Ovary (tissue), 9 donors: ENCODE results near the gene CUL9. TPM values are rescaled to one million over a fixed set of nuclear protein-coding genes. Genes with fewer than 3 reads are reported as not detected.

ENCODE experiments used
- DNase-seq, 5 donors: peaks; one replicate each; pipeline ENCODE4 v3.0.0-alpha.2; 2019 to 2020
- H3K27ac ChIP-seq, 2 donors: fragments of 200-600 bp; one replicate each; pipeline versions ENCODE4 v1.5.1 to v1.8.0; 2019 to 2022
- H3K27me3 ChIP-seq: fragments of 200-600 bp; one replicate; pipeline ENCODE4 v1.8.0; 2022
- H3K36me3 ChIP-seq: fragments of 200-600 bp; sonication (generic); one replicate; pipeline ENCODE4 v1.5.1; 2019
- H3K4me1 ChIP-seq: one replicate; pipeline ENCODE4 v1.8.1; 2013; ENCODE audit warnings: mild to moderate bottlenecking, moderate library complexity; ENCODE audit not compliant: insufficient read depth
- H3K4me3 ChIP-seq: fragments of 200-600 bp; sonication (generic); one replicate; pipeline ENCODE4 v1.5.1; 2017
- H3K9me3 ChIP-seq, 2 donors: fragments of 200-600 bp in 1 of 2; sonication (generic) in 1 of 2; one replicate each; pipeline versions ENCODE4 v1.5.1 to v1.8.1; 2013 to 2019; ENCODE audit warnings: mild to moderate bottlenecking in 1 of 2, moderate library complexity in 1 of 2
- CTCF ChIP-seq, 3 donors: fragments of 450-650 bp in 2 of 3; fragments of 200-600 bp in 1 of 3; IDR thresholded peaks; one replicate each; pipeline versions ENCODE4 v1.5.1 to v1.8.0; 2016 to 2022; ENCODE audit warnings: antibody characterized with exemption in 3 of 3, mild to moderate bottlenecking in 1 of 3
- EP300 ChIP-seq: sonication (generic); formaldehyde crosslinking; IDR thresholded peaks from one replicate; pipeline ENCODE4 v1.6.1; 2017; ENCODE audit warnings: antibody characterized with exemption
- POLR2A ChIP-seq: fragments of 450-650 bp; IDR thresholded peaks from one replicate; pipeline ENCODE4 v1.6.1; 2017; ENCODE audit warnings: antibody characterized with exemption, mild to moderate bottlenecking, moderate library complexity
- WGBS, 3 donors: extraction: QIAGEN DNeasy Blood & Tissue Kit in 1 of 3; methylation state at CpG; one replicate each; pipeline versions ENCODE4 v1.1.5 to v1.1.7; 2013 to 2017; 5-methylcytosine and 5-hydroxymethylcytosine counted together
- intact Hi-C, 4 donors: fragments of 100-400 bp; cut with DNase I; formaldehyde crosslinking; loops; one replicate each; pipeline versions ENCODE4 v1.11.0 to v1.15.1; 2022 to 2023
- polyA plus RNA-seq, 2 donors: library from polyadenylated mRNA; stranded (reverse); fragments of 200-250 nt in 1 of 2; fragments of 350-450 nt in 1 of 2; fragmentation: Illumina TruSeq in 1 of 2; extraction: RNeasy Lipid Tissue Mini Kit (QIAGEN cat#74804) in 1 of 2; gene quantifications; one replicate each; pipeline ENCODE4 v1.2.3, GENCODE V29; 2013 to 2014
- total RNA-seq, 7 donors: library from RNA; depleted of rRNA in 2 of 7; stranded (reverse); fragments of >200 nt in 2 of 7; fragmentation: NEBNext Ultra II Directional in 3 of 7; extraction: Animal tissue kit (Norgen Biotek cat#: 25700) in 3 of 7; gene quantifications; one replicate each; pipeline versions ENCODE4 v1.1.0 to v1.2.4, GENCODE V29; 2016 to 2023
- donor health status: DM: no; HTN: no; CAD: no; lungs with moderate emphysema.
- donor health status: DM: no; HTN: no; CAD: no.
- donor health status: Bipolar disorder and iron deficiency.
- donor health status: DM: yes; HTN: yes; CAD: no.
- donor health status: DM: no; HTN: no; CAD: no.
- donor health status: DM: yes; HTN: yes; CAD: no.

CUL9 gene
- total and polyA plus RNA-seq, 9 donors = 15.9 to 44.5 (median 30.0) TPM

- H3K9me3 ChIP-seq = no peaks in the 10 kb centered on the region
- no peak for DNase-seq
- intact Hi-C loops = no loop called here
- no peak for TF ChIP-seq POLR2A
- no peak for TF ChIP-seq CTCF (IDR thresholded peaks at IDR 0.05)
- TF ChIP-seq EP300 = no peak
- WGBS, 3 donors = 72 to 89% (median 79%) methylated on average over 2 of the region's 2 CpGs
- H3K27me3 ChIP-seq = no peaks in the 10 kb centered on the region
- H3K4me1 ChIP-seq = peaks cover 5% of the 10 kb centered on the region
- H3K4me3 ChIP-seq = no peak overlapping the region
- no peaks in the 10 kb centered on the region for H3K36me3 ChIP-seq
- H3K27ac ChIP-seq = no peak overlapping the region
These were observed 91.7 kb downstream of the CUL9 start for GRCh38 chr6:43273707-43274106.

Other genes starting within 250 kb of the CUL9 start
- 1 to 10 TPM in 4 of 7 donors, under 1 TPM in 3; 0.57 to 2.7 (median 1.3) TPM for gene GNMT, start 221.4 kb upstream of the CUL9 start, total RNA-seq
- 1 to 10 TPM in 1 of 2 donors, under 1 TPM in 1; 0.35 to 1.1 TPM for gene GNMT, start 221.4 kb upstream of the CUL9 start, polyA plus RNA-seq
- 10 to 100 TPM; 23.1 to 41.0 (median 29.8) TPM for gene PEX6, start 203.0 kb upstream of the CUL9 start, total RNA-seq
- gene PEX6, start 203.0 kb upstream of the CUL9 start, polyA plus RNA-seq = 10 to 100 TPM in 1 of 2 donors, 1 to 10 TPM in 1; 8.8 to 30.2 TPM
- 10 to 100 TPM; 20.4 to 40.5 (median 34.1) TPM for gene PPP2R5D, start 197.6 kb upstream of the CUL9 start, total RNA-seq
- 10 to 100 TPM; 30.4 to 78.1 TPM for gene PPP2R5D, start 197.6 kb upstream of the CUL9 start, polyA plus RNA-seq
- 10 to 100 TPM; 48.2 to 69.8 (median 60.1) TPM for gene MEA1, start 168.2 kb upstream of the CUL9 start, total RNA-seq
- gene MEA1, start 168.2 kb upstream of the CUL9 start, polyA plus RNA-seq = 10 to 100 TPM; 75.9 to 95.1 TPM
- gene KLHDC3, start 167.9 kb upstream of the CUL9 start, total RNA-seq = 10 to 100 TPM; 40.9 to 78.8 (median 55.1) TPM
- gene KLHDC3, start 167.9 kb upstream of the CUL9 start, polyA plus RNA-seq = 10 to 100 TPM; 72.1 to 90.9 TPM
- gene RRP36, start 160.6 kb upstream of the CUL9 start, total RNA-seq = 10 to 100 TPM; 24.7 to 50.4 (median 36.0) TPM
- 10 to 100 TPM; 23.6 to 58.7 TPM for gene RRP36, start 160.6 kb upstream of the CUL9 start, polyA plus RNA-seq
- gene CUL7, start 128.3 kb upstream of the CUL9 start, total RNA-seq = 10 to 100 TPM; 15.6 to 29.1 (median 25.0) TPM
- 10 to 100 TPM in 1 of 2 donors, 1 to 10 TPM in 1; 9.3 to 13.9 TPM for gene CUL7, start 128.3 kb upstream of the CUL9 start, polyA plus RNA-seq
- 10 to 100 TPM; 11.5 to 56.7 (median 47.3) TPM for gene MRPL2, start 122.8 kb upstream of the CUL9 start, total RNA-seq
- gene MRPL2, start 122.8 kb upstream of the CUL9 start, polyA plus RNA-seq = 10 to 100 TPM; 37.2 to 55.6 TPM
- 10 to 100 TPM; 17.8 to 29.8 (median 24.7) TPM for gene KLC4, start 122.6 kb upstream of the CUL9 start, total RNA-seq
- 10 to 100 TPM; 14.7 to 27.2 TPM for gene KLC4, start 122.6 kb upstream of the CUL9 start, polyA plus RNA-seq
- 100 to 1,000 TPM in 4 of 7 donors, 10 to 100 TPM in 3; 65.7 to 167 (median 105) TPM for gene PTK7, start 105.9 kb upstream of the CUL9 start, total RNA-seq
- gene PTK7, start 105.9 kb upstream of the CUL9 start, polyA plus RNA-seq = 10 to 100 TPM; 44.4 to 79.6 TPM
- gene SRF, start 10.9 kb upstream of the CUL9 start, total RNA-seq = 10 to 100 TPM; 21.0 to 73.3 (median 38.0) TPM
- 10 to 100 TPM; 26.6 to 26.9 TPM for gene SRF, start 10.9 kb upstream of the CUL9 start, polyA plus RNA-seq
- gene DNPH1, start 47.3 kb downstream of the CUL9 start, total RNA-seq = 100 to 1,000 TPM in 1 of 7 donors, 10 to 100 TPM in 6; 25.0 to 120 (median 44.7) TPM
- 10 to 100 TPM; 13.6 to 55.5 TPM for gene DNPH1, start 47.3 kb downstream of the CUL9 start, polyA plus RNA-seq
- under 1 TPM in 2 of 7 donors, not detected in 5; 0.03 to 0.11 TPM for gene TTBK1, start 61.3 kb downstream of the CUL9 start, total RNA-seq
- under 1 TPM in 1 of 2 donors, not detected in 1; 0.06 TPM for gene TTBK1, start 61.3 kb downstream of the CUL9 start, polyA plus RNA-seq
- gene SLC22A7, start 116.1 kb downstream of the CUL9 start, total RNA-seq = under 1 TPM in 1 of 7 donors, not detected in 6; 0.36 TPM
- not detected for gene SLC22A7, start 116.1 kb downstream of the CUL9 start, polyA plus RNA-seq
- 1 to 10 TPM in 6 of 7 donors, under 1 TPM in 1; 0.80 to 2.6 (median 1.6) TPM for gene CRIP3, start 126.6 kb downstream of the CUL9 start, total RNA-seq
- 1 to 10 TPM; 1.7 to 1.8 TPM for gene CRIP3, start 126.6 kb downstream of the CUL9 start, polyA plus RNA-seq
- gene ZNF318, start 187.5 kb downstream of the CUL9 start, total RNA-seq = 10 to 100 TPM; 11.4 to 26.0 (median 19.9) TPM
- gene ZNF318, start 187.5 kb downstream of the CUL9 start, polyA plus RNA-seq = 10 to 100 TPM in 1 of 2 donors, 1 to 10 TPM in 1; 8.3 to 17.4 TPM
- 10 to 100 TPM; 11.7 to 34.9 (median 27.0) TPM for gene ABCC10, start 245.3 kb downstream of the CUL9 start, total RNA-seq
- 10 to 100 TPM in 1 of 2 donors, 1 to 10 TPM in 1; 8.9 to 21.1 TPM for gene ABCC10, start 245.3 kb downstream of the CUL9 start, polyA plus RNA-seq